H1 (cell line): Measurements from ENCODE around the gene CRHR1. TPM values are rescaled to one million over a fixed set of nuclear protein-coding genes. Genes with fewer than 3 reads are reported as not detected.

Source experiments
- CTCF ChIA-PET: fragments of 300-600 bp; sonication (Branson Sonifier 250); formaldehyde crosslinking; loops from one replicate; lab custom pipeline; 2021; ENCODE audit not compliant: partially characterized antibody; lab: Charles Lee
- POLR2A ChIA-PET: fragments of 300-600 bp; sonication (Branson Sonifier 250); formaldehyde crosslinking; loops from one replicate; lab custom pipeline; 2021; ENCODE audit warnings: inconsistent platforms; ENCODE audit not compliant: partially characterized antibody; lab: Charles Lee
- DNase-seq, 2 experiments: peaks; one replicate each; pipeline versions ENCODE4 v3.0.0 to v3.0.0-alpha.2; 2010 to 2022; ENCODE audit warnings: low spot score in 2 of 2, low read depth in 1 of 2, mixed read lengths in 1 of 2
- FAIRE-seq: peaks from 2 replicates; lab custom pipeline; 2011; peaks lifted over from hg19 to GRCh38; lab: Jason Lieb, UNC
- H2AFZ ChIP-seq: 2 replicates; pipeline ENCODE4 v1.8.1; 2012; ENCODE audit warnings: low read length, inconsistent platforms
- H2AK5ac ChIP-seq: 2 replicates; pipeline ENCODE4 v1.6.1; 2013; ENCODE audit warnings: low read depth, low read length
- H2BK120ac ChIP-seq: replicated peaks from 2 replicates; pipeline ENCODE3; 2013; ENCODE audit warnings: low read depth, low read length, inconsistent platforms
- H2BK12ac ChIP-seq: 2 replicates; pipeline ENCODE4 v1.6.1; 2013; ENCODE audit warnings: low read depth, low read length
- H2BK15ac ChIP-seq: 2 replicates; pipeline ENCODE4 v1.6.1; 2013; ENCODE audit warnings: low read length
- H2BK20ac ChIP-seq: 2 replicates; pipeline ENCODE4 v1.6.1; 2013; ENCODE audit warnings: low read length
- H2BK5ac ChIP-seq: 2 replicates; pipeline ENCODE4 v1.6.1; 2013; ENCODE audit warnings: low read depth, low read length
- H3K14ac ChIP-seq: 2 replicates; pipeline ENCODE4 v1.6.1; 2013; ENCODE audit warnings: inconsistent platforms; ENCODE audit not compliant: insufficient read length
- H3K18ac ChIP-seq: 2 replicates; pipeline ENCODE4 v1.6.1; 2013; ENCODE audit warnings: low read length; ENCODE audit errors: extremely low read depth
- H3K23ac ChIP-seq: 2 replicates; pipeline ENCODE4 v1.6.1; 2013; ENCODE audit warnings: inconsistent platforms; ENCODE audit not compliant: insufficient read length
- H3K23me2 ChIP-seq: 2 replicates; pipeline ENCODE4 v1.6.1; 2013; ENCODE audit warnings: low read depth, low read length
- H3K27ac ChIP-seq: 2 replicates; pipeline ENCODE4 v1.6.1; 2011; ENCODE audit warnings: low read depth, low read length, inconsistent platforms
- H3K27me3 ChIP-seq, 4 experiments: replicated peaks in 1 of 4; 1 replicate in 1 of 4; 2 replicates in 3 of 4; pipeline versions ENCODE4 v1.6.1 to v1.8.1; 2011 to 2013; ENCODE audit warnings: low read length in 3 of 4, mild to moderate bottlenecking in 3 of 4, inconsistent platforms in 2 of 4, mixed read lengths in 2 of 4, moderate library complexity in 1 of 4; ENCODE audit not compliant: control insufficient read depth in 3 of 4, insufficient read depth in 3 of 4; ENCODE audit errors: extremely low read depth in 1 of 4
- H3K36me3 ChIP-seq, 4 experiments: 2 replicates each; pipeline versions ENCODE4 v1.6.1 to v1.8.1; 2011 to 2013; ENCODE audit warnings: mild to moderate bottlenecking in 4 of 4, low read length in 3 of 4, moderate library complexity in 2 of 4, control low read depth in 1 of 4, inconsistent platforms in 1 of 4; ENCODE audit not compliant: insufficient read depth in 4 of 4, control insufficient read depth in 2 of 4
- H3K4ac ChIP-seq: replicated peaks from 2 replicates; pipeline ENCODE3; 2013; ENCODE audit warnings: low read length, low read depth, mixed read lengths, inconsistent platforms; ENCODE audit not compliant: insufficient read length
- H3K4me1 ChIP-seq, 4 experiments: replicated peaks in 1 of 4; 1 replicate in 1 of 4; 2 replicates in 3 of 4; pipeline versions ENCODE4 v1.6.1 to v1.8.1; 2011 to 2013; ENCODE audit warnings: low read length in 3 of 4, inconsistent platforms in 2 of 4, mixed read lengths in 1 of 4; ENCODE audit not compliant: insufficient read depth in 4 of 4, control insufficient read depth in 3 of 4
- H3K4me2 ChIP-seq, 2 experiments: 2 replicates each; pipeline versions ENCODE4 v1.6.1 to v1.8.1; 2011 to 2013; ENCODE audit warnings: low read depth in 2 of 2, low read length in 2 of 2, control low read depth in 1 of 2, inconsistent platforms in 1 of 2, mild to moderate bottlenecking in 1 of 2; ENCODE audit not compliant: insufficient read depth in 1 of 2
- H3K4me3 ChIP-seq, 4 experiments: fragments of 200-600, 300-600 bp in 1 of 4; sonication (generic), shearing (Covaris generic), sonication (Bioruptor Twin) in 1 of 4; 2 replicates each; pipeline versions ENCODE4 v1.5.1 to v1.8.1; 2011 to 2016; ENCODE audit warnings: low read length in 4 of 4, low read depth in 3 of 4, control low read depth in 2 of 4, inconsistent platforms in 2 of 4, mild to moderate bottlenecking in 2 of 4, mixed read lengths in 1 of 4, moderate library complexity in 1 of 4; ENCODE audit not compliant: insufficient read depth in 2 of 4; ENCODE audit errors: extremely low read depth in 1 of 4
- H3K56ac ChIP-seq: replicated peaks from 2 replicates; pipeline ENCODE3; 2013; ENCODE audit warnings: low read depth, mild to moderate bottlenecking, mixed read lengths, low read length, inconsistent platforms; ENCODE audit not compliant: insufficient read length
- H3K79me1 ChIP-seq: 2 replicates; pipeline ENCODE4 v1.6.1; 2013; ENCODE audit warnings: low read depth, low read length, control low read depth
- H3K79me2 ChIP-seq, 2 experiments: 2 replicates each; pipeline versions ENCODE4 v1.6.1 to v1.8.1; 2012 to 2013; ENCODE audit warnings: low read length in 2 of 2, mild to moderate bottlenecking in 2 of 2, inconsistent platforms in 1 of 2; ENCODE audit not compliant: insufficient read depth in 2 of 2, control insufficient read depth in 1 of 2
- H3K9ac ChIP-seq, 4 experiments: replicated peaks in 1 of 4; 1 replicate in 1 of 4; 2 replicates in 3 of 4; pipeline versions ENCODE4 v1.6.1 to v1.8.1; 2011 to 2013; ENCODE audit warnings: low read depth in 3 of 4, low read length in 3 of 4, control low read depth in 2 of 4, mild to moderate bottlenecking in 2 of 4, moderate library complexity in 2 of 4, inconsistent platforms in 1 of 4; ENCODE audit errors: extremely low read depth in 1 of 4
- H3K9me3 ChIP-seq, 2 experiments: 2 replicates each; pipeline versions ENCODE4 v1.6.1 to v1.8.1; 2012 to 2013; ENCODE audit warnings: mild to moderate bottlenecking in 2 of 2, moderate library complexity in 2 of 2, control low read depth in 1 of 2, inconsistent platforms in 1 of 2, low read depth in 1 of 2, low read length in 1 of 2, mixed read lengths in 1 of 2; ENCODE audit not compliant: insufficient read depth in 2 of 2
- H4K20me1 ChIP-seq, 2 experiments: replicated peaks in 1 of 2; 2 replicates each; pipeline versions ENCODE3 to v1.8.1; 2011 to 2013; ENCODE audit warnings: inconsistent platforms in 2 of 2, low read length in 2 of 2, mild to moderate bottlenecking in 1 of 2; ENCODE audit not compliant: insufficient read depth in 2 of 2, control insufficient read depth in 1 of 2
- H4K5ac ChIP-seq: 2 replicates; pipeline ENCODE4 v1.6.1; 2013; ENCODE audit warnings: low read length, low read depth, mixed read lengths, inconsistent platforms; ENCODE audit not compliant: insufficient read length
- H4K8ac ChIP-seq: 2 replicates; pipeline ENCODE4 v1.8.0; 2013; ENCODE audit warnings: mild to moderate bottlenecking, moderate library complexity, low read length, inconsistent platforms; ENCODE audit not compliant: insufficient read depth; ENCODE audit errors: extremely low read depth
- H4K91ac ChIP-seq: replicated peaks from 2 replicates; pipeline ENCODE3; 2013; ENCODE audit warnings: low read length, mixed read lengths, inconsistent platforms; ENCODE audit not compliant: insufficient read length
- JUND ChIP-seq: IDR thresholded peaks from 2 replicates; pipeline ENCODE4 v1.6.1; 2011; ENCODE audit warnings: mild to moderate bottlenecking, improper control_type of control experiment, low read length
- POLR2AphosphoS5 ChIP-seq: IDR thresholded peaks from 2 replicates; pipeline ENCODE4 v1.6.1; 2011; ENCODE audit warnings: low read depth, low read length
- WGBS, 2 experiments: shearing (Covaris generic) in 1 of 2; methylation state at CpG; one replicate each; pipeline versions ENCODE4 v1.1.6 to v1.1.7; 2013 to 2015; ENCODE audit warnings: low lambda C conversion rate in 2 of 2, mixed read lengths in 2 of 2, inconsistent platforms in 1 of 2, low coverage in 1 of 2, missing lambda C conversion rate in 1 of 2; ENCODE audit not compliant: insufficient replicate concordance in 2 of 2, insufficient coverage in 1 of 2, insufficient read length in 1 of 2; ENCODE audit errors: extremely low coverage in 1 of 2, missing lambda C conversion rate in 1 of 2; 5-methylcytosine and 5-hydroxymethylcytosine counted together
- polyA plus RNA-seq, 7 experiments: library from polyadenylated mRNA; depleted of rRNA in 3 of 7; stranded (reverse) in 5 of 7; unstranded in 2 of 7; fragments of >200 nt in 5 of 7; fragments of 200-250 nt in 2 of 7; gene quantifications; 1 replicate in 5 of 7; 2 replicates in 1 of 7; 4 replicates in 1 of 7; pipeline versions ENCODE4 v1.2.1 to v1.2.3, GENCODE V29; 2011 to 2013; ENCODE audit warnings: missing spikeins in 2 of 7, mixed read lengths in 2 of 7
- total RNA-seq: library from RNA; stranded (reverse); fragmentation: NEBNext Ultra II Directional; extraction: Animal tissue kit (Norgen Biotek cat#: 25700); gene quantifications from 2 replicates; pipeline ENCODE4 v1.2.1, GENCODE V29; 2021

The CRHR1 gene
- total and polyA plus RNA-seq, 2 of the 8 experiments (the other 6 are each of a cell fraction or from before 2014, with no cell fraction given): 0.56 to 1.7 TPM

GRCh38 chr17:45841186-45841585 is 57.1 kb downstream of the CRHR1 start:
- Histone ChIP-seq H3K36me3 (no peaks in the 10 kb centered on the region), H2BK20ac (no peak overlapping the region), H2BK5ac (no peak overlapping the region), H3K56ac (no peak overlapping the region), H4K20me1 (no peaks in the 10 kb centered on the region), H3K27ac (no peak overlapping the region), H3K27me3 (no peaks in the 10 kb centered on the region), H3K79me2 (no peaks in the 10 kb centered on the region), H3K23me2 (no peaks in the 10 kb centered on the region), H3K9ac (no peak overlapping the region), H2AFZ (no peak overlapping the region), H3K23ac (no peak overlapping the region), H3K4me3 (no peak overlapping the region), H4K91ac (no peak overlapping the region), H2BK15ac (no peak overlapping the region), H3K4ac (no peak overlapping the region), H3K18ac (no peak overlapping the region), H3K4me2 (no peak overlapping the region), H3K4me1 (peaks cover 0 to 2% (median under 1%) of the 10 kb centered on the region in 4 experiments; a peak in 2 of 7 replicates), H2AK5ac (no peak overlapping the region), H3K14ac (no peak overlapping the region), H4K5ac (no peak overlapping the region), H3K79me1 (no peaks in the 10 kb centered on the region), H2BK12ac (no peak overlapping the region), H3K9me3 (no peaks in the 10 kb centered on the region), H4K8ac (no peak overlapping the region), H2BK120ac (no peak overlapping the region)
- FAIRE-seq (no peak), DNase-seq (no peak)
- ChIA-PET POLR2A (interaction anchor here (0.9 to 1.1 kb wide), 2 partner anchors 10 to 190 kb away, joined by 3 to 4 read pairs; no protein-coding TSS in a partner anchor), CTCF (interaction anchor here (1.0 to 11.9 kb wide), 8 partner anchors 9 to 193 kb away, joined by 3 to 137 read pairs (median 4); no protein-coding TSS in a partner anchor)
- TF ChIP-seq POLR2AphosphoS5: no peak
- no peak for TF ChIP-seq JUND
- WGBS, 2 experiments: 87% methylated on average over 9 of the region's 9 CpGs; no CpG with 5 or more reads in 1 of the 2 experiments
